K562 (cell line): ENCODE data around the gene TNRC6B.

ENCODE experiments used
- ELF4 ChIP-seq: fragments of 450-650 bp; formaldehyde crosslinking; IDR thresholded peaks from 2 replicates; pipeline ENCODE4 v1.4.0; 2022; ENCODE audit warnings: missing genetic modification characterization
- GTF2E2 ChIP-seq: fragments of 200-800 bp; sonication (Bioruptor generic); IDR thresholded peaks from 2 replicates; pipeline ENCODE4 v1.6.1; 2016; ENCODE audit warnings: missing genetic modification characterization, missing compliant biosample characterization
- HIVEP1 ChIP-seq: fragments of 250-450 bp; sonication (Bioruptor Pico); IDR thresholded peaks from 2 replicates; pipeline ENCODE4 v1.4.0; 2020; ENCODE audit warnings: mild to moderate bottlenecking
- JUND ChIP-seq, 2 experiments: IDR thresholded peaks; 2 replicates in 1 of 2; 3 replicates in 1 of 2; pipeline ENCODE4 v1.6.1; 2011; ENCODE audit warnings: borderline replicate concordance in 2 of 2, low read depth in 2 of 2, low read length in 2 of 2, improper control_type of control experiment in 1 of 2, missing biosample characterization in 1 of 2, missing genetic modification characterization in 1 of 2, missing genetic modification reagents in 1 of 2
- MAFK ChIP-seq: IDR thresholded peaks from 2 replicates; pipeline ENCODE4 v1.6.1; 2011; ENCODE audit warnings: low read length, improper control_type of control experiment
- RNF2 ChIP-seq: sonication (generic); IDR thresholded peaks from 2 replicates; pipeline ENCODE4 v1.6.1; 2016
- TEAD2 ChIP-seq: fragments of 450-650 bp; IDR thresholded peaks from 2 replicates; pipeline ENCODE4 v1.6.1; 2016; ENCODE audit warnings: missing genetic modification characterization, control low read depth, missing compliant biosample characterization
- U2AF1 ChIP-seq: fragments of 200-400 bp; formaldehyde crosslinking; optimal IDR thresholded peaks from 2 replicates; pipeline ENCODE3; 2017; ENCODE audit warnings: mild to moderate bottlenecking, low read depth, low read length, moderate library complexity
- ZNF140 ChIP-seq: fragments of 250-450 bp; sonication (Bioruptor Pico); IDR thresholded peaks from 2 replicates; pipeline ENCODE4 v1.8.0; 2021; ENCODE audit warnings: moderate library complexity, mild to moderate bottlenecking, inconsistent platforms
- ZNF274 ChIP-seq: IDR thresholded peaks from 2 replicates; pipeline ENCODE4 v1.6.1; 2011; ENCODE audit warnings: low read depth, mild to moderate bottlenecking, low read length, moderate library complexity, borderline replicate concordance
- ZNF384 ChIP-seq: IDR thresholded peaks from 2 replicates; pipeline ENCODE4 v1.6.1; 2012; ENCODE audit warnings: low read depth, low read length, improper control_type of control experiment
- ZNF589 ChIP-seq: fragments of 200-800 bp; sonication (Bioruptor generic); IDR thresholded peaks from 2 replicates; pipeline ENCODE4 v1.6.1; 2016; ENCODE audit warnings: low read depth, missing genetic modification characterization, missing compliant biosample characterization
- TF ChIP-seq, protein P1 (sequence below): sonication (generic); formaldehyde crosslinking; IDR thresholded peaks from 2 replicates; pipeline ENCODE4 v1.5.0; 2020; ENCODE audit warnings: missing genetic modification reagents
- TF ChIP-seq, protein P2 (sequence below): fragments of 250-450 bp; sonication (Bioruptor Pico); IDR thresholded peaks from 2 replicates; pipeline ENCODE4 v1.5.0; 2020; ENCODE audit warnings: mild to moderate bottlenecking

- TF ChIP-seq JUND (IDR thresholded peaks at IDR 0.05; ENCODE audit: borderline replicate concordance, low read depth, low read length) (no peak), JUND (tag; IDR thresholded peaks at IDR 0.05; ENCODE audit: borderline replicate concordance, low read depth, low read length) (no peak), MAFK (no peak), U2AF1 (no peak), ZNF384 (no peak), ZNF274 (no peak), GTF2E2 (no peak), TEAD2 (tag) (no peak), ZNF140 (no peak), ZNF589 (CRISPR knock-in tag) (no peak), HIVEP1 (CRISPR knock-in tag) (no peak), ELF4 (CRISPR knock-in tag) (no peak), RNF2 (no peak)
- TF ChIP-seq, protein P1, sequence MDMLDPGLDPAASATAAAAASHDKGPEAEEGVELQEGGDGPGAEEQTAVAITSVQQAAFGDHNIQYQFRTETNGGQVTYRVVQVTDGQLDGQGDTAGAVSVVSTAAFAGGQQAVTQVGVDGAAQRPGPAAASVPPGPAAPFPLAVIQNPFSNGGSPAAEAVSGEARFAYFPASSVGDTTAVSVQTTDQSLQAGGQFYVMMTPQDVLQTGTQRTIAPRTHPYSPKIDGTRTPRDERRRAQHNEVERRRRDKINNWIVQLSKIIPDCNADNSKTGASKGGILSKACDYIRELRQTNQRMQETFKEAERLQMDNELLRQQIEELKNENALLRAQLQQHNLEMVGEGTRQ (CRISPR knock-in tag), result no peak
- TF ChIP-seq, protein P2, sequence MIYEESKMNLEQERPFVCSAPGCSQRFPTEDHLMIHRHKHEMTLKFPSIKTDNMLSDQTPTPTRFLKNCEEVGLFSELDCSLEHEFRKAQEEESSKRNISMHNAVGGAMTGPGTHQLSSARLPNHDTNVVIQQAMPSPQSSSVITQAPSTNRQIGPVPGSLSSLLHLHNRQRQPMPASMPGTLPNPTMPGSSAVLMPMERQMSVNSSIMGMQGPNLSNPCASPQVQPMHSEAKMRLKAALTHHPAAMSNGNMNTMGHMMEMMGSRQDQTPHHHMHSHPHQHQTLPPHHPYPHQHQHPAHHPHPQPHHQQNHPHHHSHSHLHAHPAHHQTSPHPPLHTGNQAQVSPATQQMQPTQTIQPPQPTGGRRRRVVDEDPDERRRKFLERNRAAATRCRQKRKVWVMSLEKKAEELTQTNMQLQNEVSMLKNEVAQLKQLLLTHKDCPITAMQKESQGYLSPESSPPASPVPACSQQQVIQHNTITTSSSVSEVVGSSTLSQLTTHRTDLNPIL (CRISPR knock-in tag), result no peak
Measured at GRCh38 chr22:40345271-40345670, 167.5 kb downstream of the TNRC6B start.
